SK-N-SH (cell line): ENCODE data around the gene BMP2. TPM values are rescaled to one million over a fixed set of nuclear protein-coding genes. Genes with fewer than 3 reads are reported as not detected.

Experiments
- CTCF ChIA-PET: fragments of 300-600, 350-600 bp; formaldehyde crosslinking; extraction: SDS; loops from one replicate; lab custom pipeline; 2021; lab: Yijun Ruan, JAX
- POLR2A ChIA-PET: fragments of 350-600 bp; sonication (Branson Sonifier 250); formaldehyde crosslinking; extraction: SDS; loops from one replicate; lab custom pipeline; 2020; ENCODE audit warnings: antibody characterized with exemption, inconsistent platforms; lab: Yijun Ruan, JAX
- DNase-seq: peaks from one replicate; pipeline ENCODE4 v3.0.0; 2012
- H2AFZ ChIP-seq: fragments of 200-600 bp; sonication (generic); 2 replicates; pipeline ENCODE4 v1.8.1; 2016; ENCODE audit warnings: antibody characterized with exemption, mild to moderate bottlenecking, low read depth
- H3F3A ChIP-seq: fragments of 200-600 bp; sonication (generic); replicated peaks from 2 replicates; pipeline ENCODE3; 2016; ENCODE audit warnings: antibody characterized with exemption, mild to moderate bottlenecking; ENCODE audit not compliant: insufficient read depth
- H3K27ac ChIP-seq, 2 experiments: fragments of 200-500 bp in 1 of 2; fragments of 200-600 bp in 1 of 2; sonication (Bioruptor generic) in 1 of 2; sonication (generic), shearing (Covaris generic) in 1 of 2; 2 replicates each; pipeline versions ENCODE4 v1.5.1 to v1.6.1; 2014 to 2016; ENCODE audit warnings: low read depth in 2 of 2, inconsistent platforms in 1 of 2, low read length in 1 of 2, mild to moderate bottlenecking in 1 of 2, mixed read lengths in 1 of 2
- H3K27me3 ChIP-seq: fragments of 200-600 bp; sonication (generic), shearing (Covaris generic); 2 replicates; pipeline ENCODE4 v1.6.1; 2016; ENCODE audit warnings: mixed run types; ENCODE audit not compliant: insufficient read depth
- H3K36me3 ChIP-seq, 2 experiments: fragments of 200-500 bp in 1 of 2; fragments of 200-600 bp in 1 of 2; sonication (Bioruptor generic) in 1 of 2; sonication (generic) in 1 of 2; replicated peaks in 1 of 2; 2 replicates each; pipeline versions ENCODE3 to v1.5.1; 2014 to 2016; ENCODE audit warnings: low read length in 1 of 2, mild to moderate bottlenecking in 1 of 2; ENCODE audit not compliant: insufficient read depth in 2 of 2, control insufficient read depth in 1 of 2
- H3K4me1 ChIP-seq, 2 experiments: fragments of 200-500 bp in 1 of 2; fragments of 200-600 bp in 1 of 2; sonication (Bioruptor generic) in 1 of 2; sonication (generic), shearing (Covaris generic) in 1 of 2; 2 replicates each; pipeline versions ENCODE4 v1.5.1 to v1.6.1; 2014 to 2016; ENCODE audit warnings: low read depth in 1 of 2, low read length in 1 of 2, mixed run types in 1 of 2; ENCODE audit not compliant: insufficient read depth in 2 of 2, control insufficient read depth in 1 of 2
- H3K4me2 ChIP-seq: fragments of 200-600 bp; sonication (generic), shearing (Covaris generic); 2 replicates; pipeline ENCODE4 v1.6.1; 2017; ENCODE audit warnings: mixed run types
- H3K4me3 ChIP-seq, 2 experiments: fragments of 200-500 bp in 1 of 2; fragments of 200-600 bp in 1 of 2; sonication (Bioruptor generic) in 1 of 2; sonication (generic), shearing (Covaris generic) in 1 of 2; 2 replicates each; pipeline versions ENCODE4 v1.5.1 to v1.8.1; 2014 to 2016; ENCODE audit warnings: low read depth in 2 of 2, inconsistent platforms in 1 of 2, low read length in 1 of 2, mild to moderate bottlenecking in 1 of 2, mixed read lengths in 1 of 2, moderate library complexity in 1 of 2
- H3K79me2 ChIP-seq: fragments of 200-600 bp; sonication (generic); 2 replicates; pipeline ENCODE4 v1.8.1; 2017; ENCODE audit warnings: mild to moderate bottlenecking; ENCODE audit not compliant: insufficient read depth
- H3K9ac ChIP-seq: fragments of 200-600 bp; sonication (generic); 2 replicates; pipeline ENCODE4 v1.6.1; 2017; ENCODE audit warnings: mixed run types
- H3K9me2 ChIP-seq: fragments of 200-600 bp; sonication (generic); 2 replicates; pipeline ENCODE4 v1.6.1; 2017; ENCODE audit warnings: mixed run types
- H3K9me3 ChIP-seq: fragments of 200-600 bp; sonication (generic); 2 replicates; pipeline ENCODE4 v1.6.1; 2017; ENCODE audit warnings: mixed run types, mild to moderate bottlenecking, moderate library complexity
- H4K20me1 ChIP-seq: fragments of 200-600 bp; sonication (generic); 2 replicates; pipeline ENCODE4 v1.6.1; 2017; ENCODE audit warnings: mild to moderate bottlenecking, mixed run types; ENCODE audit not compliant: insufficient read depth
- CHD2 ChIP-seq: fragments of 150-350 bp; IDR thresholded peaks from 2 replicates; pipeline ENCODE4 v1.6.1; 2018; ENCODE audit warnings: low read length; ENCODE audit not compliant: partially characterized antibody
- CTCF ChIP-seq: fragments of 200-600 bp; sonication (generic); IDR thresholded peaks from 2 replicates; pipeline ENCODE4 v1.6.1; 2017; ENCODE audit warnings: antibody characterized with exemption, mild to moderate bottlenecking, moderate library complexity
- EZH2phosphoT487 ChIP-seq: fragments of 200-600 bp; sonication (generic); IDR thresholded peaks from 2 replicates; pipeline ENCODE4 v1.6.1; 2017; ENCODE audit warnings: low read depth, mixed run types, mild to moderate bottlenecking, antibody characterized with exemption, moderate library complexity, borderline replicate concordance
- MXI1 ChIP-seq: IDR thresholded peaks from 2 replicates; pipeline ENCODE4 v1.6.1; 2012; ENCODE audit warnings: mild to moderate bottlenecking, low read depth, low read length, improper control_type of control experiment
- RAD21 ChIP-seq: IDR thresholded peaks from 2 replicates; pipeline ENCODE4 v1.6.1; 2012; ENCODE audit warnings: mild to moderate bottlenecking, low read length
- RCOR1 ChIP-seq: fragments of 150-350 bp; IDR thresholded peaks from 2 replicates; pipeline ENCODE4 v1.6.1; 2017; ENCODE audit warnings: antibody characterized with exemption, low read length
- REST ChIP-seq: IDR thresholded peaks from 2 replicates; pipeline ENCODE4 v1.6.1; 2012; ENCODE audit warnings: mild to moderate bottlenecking, low read depth, low read length, moderate library complexity
- RFX5 ChIP-seq: IDR thresholded peaks from 2 replicates; pipeline ENCODE4 v1.6.1; 2012; ENCODE audit warnings: mild to moderate bottlenecking, improper control_type of control experiment, low read length
- SIN3A ChIP-seq: IDR thresholded peaks from 2 replicates; pipeline ENCODE4 v1.6.1; 2012; ENCODE audit warnings: low read depth, mild to moderate bottlenecking, low read length, moderate library complexity, borderline replicate concordance
- SMC3 ChIP-seq: IDR thresholded peaks from 2 replicates; pipeline ENCODE4 v1.6.1; 2012; ENCODE audit warnings: low read depth, low read length, improper control_type of control experiment
- TEAD4 ChIP-seq: IDR thresholded peaks from 2 replicates; pipeline ENCODE4 v1.4.0; 2012; ENCODE audit warnings: mild to moderate bottlenecking, borderline replicate concordance; ENCODE audit not compliant: insufficient read depth
- USF1 ChIP-seq: IDR thresholded peaks from 2 replicates; pipeline ENCODE4 v1.4.0; 2012; ENCODE audit warnings: low read depth, borderline replicate concordance
- WGBS: methylation state at CpG from one replicate; pipeline ENCODE4 v1.1.6; 2017; ENCODE audit warnings: low lambda C conversion rate; 5-methylcytosine and 5-hydroxymethylcytosine counted together
- polyA plus RNA-seq, 3 experiments: library from polyadenylated mRNA; depleted of rRNA; stranded (reverse); fragments of >200 nt; gene quantifications; 2 replicates each; pipeline ENCODE4 v1.2.3, GENCODE V29; 2012

The BMP2 gene
- polyA plus RNA-seq, 1 of the 3 experiments (the other 2 are of a cell fraction) = 0.25 TPM

- Histone ChIP-seq H3F3A (no peaks in the 10 kb centered on the region), H3K79me2 (no peaks in the 10 kb centered on the region), H3K4me2 (no peak overlapping the region), H3K4me1 (peaks cover 0 to 3% of the 10 kb centered on the region in 2 experiments; a peak in 2 of 4 replicates), H4K20me1 (no peaks in the 10 kb centered on the region), H3K9me3 (no peaks in the 10 kb centered on the region), H3K27ac (no peak overlapping the region), H3K36me3 (no peaks in the 10 kb centered on the region), H3K9ac (no peak overlapping the region), H3K9me2 (no peaks in the 10 kb centered on the region), H3K27me3 (no peaks in the 10 kb centered on the region), H2AFZ (no peak overlapping the region), H3K4me3 (no peak overlapping the region)
- no peak for TF ChIP-seq EZH2phosphoT487
- ChIA-PET CTCF (no interaction called here), POLR2A (no interaction called here)
- 18% methylated on average over 4 of the region's 4 CpGs for WGBS
- DNase-seq = no peak
These were observed 47.5 kb downstream of the BMP2 start for GRCh38 chr20:6814945-6815344.

- TF ChIP-seq REST (peak; percentile 68; the same call in 1 of the 2 replicates), RFX5 (no peak)
- TF ChIP-seq, all 33 proteins: peak for 1
- Histone ChIP-seq H3K4me2 (no peak overlapping the region), H3K9me3 (no peaks in the 10 kb centered on the region), H3K27ac (no peak overlapping the region), H3K4me1 (no peaks in the 10 kb centered on the region), H3K9me2 (no peaks in the 10 kb centered on the region), H3K79me2 (no peaks in the 10 kb centered on the region), H3K27me3 (no peaks in the 10 kb centered on the region), H2AFZ (no peak overlapping the region), H3F3A (no peaks in the 10 kb centered on the region), H3K4me3 (no peak overlapping the region), H3K9ac (no peak overlapping the region), H3K36me3 (no peaks in the 10 kb centered on the region), H4K20me1 (no peaks in the 10 kb centered on the region)
- ChIA-PET POLR2A (no interaction called here), CTCF (no interaction called here)
- 30% methylated on average over 7 of the region's 7 CpGs for WGBS
- DNase-seq = no peak
These were observed 50.7 kb downstream of the BMP2 start for GRCh38 chr20:6818033-6818808.

- no peaks in the 10 kb centered on the region for H4K20me1 ChIP-seq
These were observed 52.1 kb downstream of the BMP2 start for GRCh38 chr20:6819599-6819998.

More at GRCh38 chr20:6819599-6819998, 52.1 kb downstream of the BMP2 start:
- TF ChIP-seq SIN3A (no peak), CHD2 (no peak), CTCF (peak; percentile 19; the same call in 1 of the 2 replicates), RCOR1 (no peak), MXI1 (no peak), TEAD4 (no peak), USF1 (no peak), SMC3 (peak; percentile 30; the same call in 1 of the 2 replicates), RAD21 (peak; percentile 52)
- no peaks in the 10 kb centered on the region for H3K79me2 ChIP-seq
- H3K9ac ChIP-seq = no peak overlapping the region
- no peaks in the 10 kb centered on the region for H3K9me2 ChIP-seq
- H3K9me3 ChIP-seq = no peaks in the 10 kb centered on the region
- H2AFZ ChIP-seq = no peak overlapping the region
- H3K27me3 ChIP-seq = no peaks in the 10 kb centered on the region
- 9% methylated on average over 2 of the region's 2 CpGs for WGBS
- no peak overlapping the region for H3K4me3 ChIP-seq
- POLR2A ChIA-PET = no interaction called here
- no peaks in the 10 kb centered on the region for H3K4me1 ChIP-seq
- no peak for DNase-seq
- H3K4me2 ChIP-seq = no peak overlapping the region
- H3K27ac ChIP-seq = no peak overlapping the region
- CTCF ChIA-PET = interaction anchor here (0.6 kb wide), 1 partner anchor 53 kb away, joined by 3 read pairs; no protein-coding TSS in a partner anchor
- no peaks in the 10 kb centered on the region for H3K36me3 ChIP-seq
- no peaks in the 10 kb centered on the region for H3F3A ChIP-seq
